Stimulated activated CD8-positive, alpha-beta memory T cell treated with anti-CD3 and anti-CD28 coated beads, Interleukin-15, amount 100 ng/mL, for 24 hours (primary cell): Measurements from ENCODE around the gene GID4.
A peak's percentile ranks its signal among the peaks of the same experiment; 100 is the strongest.

Experiments
- DNase-seq: peaks from one replicate; pipeline ENCODE4 v3.0.0-alpha.2; 2020; ENCODE audit warnings: low read depth

Gene GID4

DNA sequence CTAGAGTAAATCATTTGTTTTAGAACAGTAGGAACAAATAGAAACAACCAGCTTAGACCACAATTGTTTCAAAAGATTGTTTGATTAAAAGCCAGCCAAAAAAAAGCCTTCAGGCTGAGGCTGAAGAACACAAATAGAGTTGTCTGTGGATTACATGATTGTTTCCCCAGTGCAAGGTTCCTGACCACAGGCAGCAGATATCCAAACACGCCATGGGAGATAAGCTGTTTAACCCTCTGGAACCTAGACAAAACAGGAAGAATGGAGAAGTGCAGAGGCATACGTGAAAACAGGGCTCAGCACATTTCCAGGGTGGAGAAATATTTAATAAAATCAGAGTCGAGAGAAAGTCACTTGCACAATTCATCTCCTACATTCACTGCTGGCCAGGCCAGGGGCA, 21.2 kb upstream of the GID4 start:
- no peak for DNase-seq

DNA sequence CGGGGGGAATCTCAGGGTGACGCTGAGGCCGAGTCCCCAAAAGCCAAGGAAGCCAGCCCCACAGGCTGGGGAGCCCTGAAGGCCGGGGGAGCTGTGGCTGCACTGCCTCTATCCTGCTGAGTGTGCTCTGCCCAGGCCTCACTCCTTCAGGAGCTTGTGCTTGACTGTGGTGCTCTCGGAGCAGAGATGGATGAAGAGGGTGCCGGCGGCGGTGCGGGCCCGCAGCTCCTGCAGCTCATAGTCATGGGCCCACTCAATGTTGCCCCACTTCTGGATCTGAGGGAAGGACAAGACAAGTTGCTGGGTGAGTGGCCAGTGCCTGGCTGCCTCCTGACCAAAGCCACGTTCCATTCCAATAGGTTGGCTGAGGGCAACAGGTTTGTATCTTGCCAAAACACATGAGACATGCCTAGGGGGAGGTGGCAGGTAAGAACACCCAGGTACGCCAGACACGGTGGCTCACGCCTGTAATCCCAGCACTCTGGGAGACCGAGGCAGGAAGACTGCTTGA, 20.7 kb upstream of the GID4 start:
- DNase-seq, result no peak

GRCh38 chr17:18019838-18020154, 19.4 kb upstream of the GID4 start:
- no peak for DNase-seq

DNA sequence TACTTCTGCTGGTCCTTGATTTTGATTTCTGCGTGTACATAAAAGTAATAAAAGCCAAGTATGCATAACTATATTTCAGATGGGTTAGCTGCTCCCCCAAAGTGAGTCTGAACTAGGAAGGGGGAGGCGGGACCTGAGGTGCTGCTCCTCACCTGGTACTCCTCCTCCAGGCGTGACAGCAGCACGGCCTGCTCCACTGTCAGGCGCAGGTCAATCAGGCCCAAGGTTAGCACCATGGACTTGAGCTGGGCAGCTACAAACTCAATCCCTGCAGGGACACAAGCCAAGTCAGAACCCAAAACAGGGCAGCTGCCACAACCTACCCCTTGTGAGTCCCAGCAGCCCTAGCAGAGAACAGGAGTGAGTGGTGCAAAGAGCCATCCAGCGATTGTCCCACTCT, 18.2 kb upstream of the GID4 start:
- DNase-seq, result no peak

- DNase-seq, result no peak
These were observed 17.8 kb upstream of the GID4 start for GRCh38 chr17:18021372-18021771.

- no peak for DNase-seq
These were observed 13.8 kb upstream of the GID4 start for GRCh38 chr17:18025241-18025944.

GRCh38 chr17:18025945-18026776, 13.0 kb upstream of the GID4 start:
- no peak for DNase-seq

- no peak for DNase-seq
These were observed 11.9 kb upstream of the GID4 start for GRCh38 chr17:18027280-18027679.

- DNase-seq, result no peak
These were observed 10.9 kb upstream of the GID4 start for GRCh38 chr17:18028114-18028951.

GRCh38 chr17:18028952-18029540, 10.2 kb upstream of the GID4 start:
- no peak for DNase-seq

DNA sequence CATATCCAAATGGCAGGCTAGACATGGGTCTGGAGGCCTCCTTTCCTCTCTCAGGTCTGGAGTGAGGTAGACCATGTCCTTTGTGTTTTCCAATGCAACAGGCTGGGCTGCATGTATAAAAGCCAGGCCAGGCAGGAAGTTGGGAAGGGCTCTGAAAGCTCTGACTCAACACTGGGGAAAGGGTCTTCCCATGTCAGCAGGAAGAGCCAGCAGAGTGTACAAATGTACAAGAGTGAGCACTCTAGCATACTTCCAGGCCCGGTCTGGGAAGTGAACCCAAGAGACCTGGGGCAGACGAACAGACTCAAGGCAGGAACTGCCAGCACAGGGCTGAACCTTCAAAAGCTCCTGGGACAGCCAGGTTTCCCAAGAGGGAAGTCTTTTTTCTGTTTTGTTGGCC, 7.3 kb upstream of the GID4 start:
- DNase-seq, result no peak

GRCh38 chr17:18033442-18034099, 5.6 kb upstream of the GID4 start:
- DNase-seq, result no peak

- DNase-seq, result no peak
These were observed 3.5 kb upstream of the GID4 start for GRCh38 chr17:18035704-18036103.

DNA sequence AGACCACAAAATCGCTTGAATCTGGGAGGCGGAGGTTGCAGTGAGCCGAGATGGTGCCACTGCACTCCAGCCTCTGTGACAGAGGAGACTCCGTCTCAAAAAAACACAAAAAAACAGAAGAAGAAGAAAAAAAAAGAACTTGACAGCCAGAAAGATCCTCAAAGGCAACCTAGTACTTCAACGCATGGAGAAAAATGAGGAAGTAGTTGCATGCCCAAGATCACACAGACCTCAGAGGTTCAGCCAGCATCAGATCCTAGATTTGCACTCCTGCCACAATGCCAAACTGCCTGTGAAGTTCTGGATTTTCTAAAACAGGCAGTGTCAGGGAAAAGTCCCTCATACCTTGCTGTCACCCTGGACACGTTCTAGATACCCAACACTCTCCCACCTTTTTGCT, 1.7 kb upstream of the GID4 start:
- no peak for DNase-seq

DNA sequence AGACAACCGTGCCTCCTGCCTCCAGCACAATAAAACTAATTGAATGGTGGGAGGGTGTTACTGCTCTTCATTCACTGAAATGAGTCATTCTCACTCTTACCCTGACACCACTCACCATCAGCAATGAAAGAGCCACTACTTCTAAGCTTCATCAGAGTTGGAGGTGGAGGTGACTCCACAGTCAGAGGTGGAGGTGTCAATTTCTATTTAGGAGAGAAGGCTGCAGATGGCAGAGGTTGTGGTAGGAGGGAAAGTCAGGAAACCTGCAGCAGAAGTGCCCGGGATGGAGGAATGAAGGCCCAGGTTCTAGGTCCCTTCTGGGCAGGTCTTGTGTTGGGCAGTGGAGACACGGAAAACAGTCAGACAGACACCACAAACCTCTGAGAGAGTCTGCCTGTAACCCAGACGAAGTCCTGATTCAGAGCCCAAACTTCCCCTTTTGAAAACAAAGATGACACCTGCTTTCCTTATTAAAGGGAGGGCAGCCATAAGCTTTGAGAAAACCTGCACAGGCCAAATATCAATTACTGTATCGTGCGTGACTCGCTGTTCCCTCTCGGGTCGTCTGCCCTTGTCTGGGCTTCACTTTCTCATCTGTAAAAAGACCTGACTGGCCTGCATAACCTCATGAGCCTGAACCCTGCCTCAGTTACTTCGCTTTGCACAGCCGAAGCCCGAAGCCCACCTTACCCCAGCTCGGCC, 908 bp upstream of the GID4 start:
- no peak for DNase-seq

GRCh38 chr17:18039535-18040260, 490 bp downstream of the GID4 start:
- peak; percentile 3 for DNase-seq

- no peak for DNase-seq
These were observed 1.2 kb downstream of the GID4 start for GRCh38 chr17:18040261-18040858.

GRCh38 chr17:18041776-18042175, 2.6 kb downstream of the GID4 start:
- DNase-seq, result no peak

- DNase-seq, result no peak
These were observed 3.8 kb downstream of the GID4 start for GRCh38 chr17:18042983-18043382.

DNA sequence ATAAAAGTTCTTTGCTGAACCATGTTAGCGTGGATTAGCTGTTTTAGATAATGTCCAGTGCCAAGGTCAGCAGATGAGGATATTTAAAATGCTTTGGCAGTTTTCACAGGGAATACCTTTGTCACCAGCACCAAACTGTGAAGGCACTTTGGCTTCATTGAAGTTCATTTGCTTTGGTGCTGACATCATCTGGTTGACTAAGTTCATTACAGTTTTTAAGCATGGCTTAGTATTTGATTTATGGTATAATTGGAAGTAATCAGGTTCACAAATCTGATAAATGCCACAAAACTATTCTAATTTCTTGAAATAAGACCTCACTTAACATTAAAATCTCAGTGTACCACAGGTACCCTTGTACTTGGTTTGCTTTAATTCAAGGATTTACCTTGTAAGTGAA, 4.3 kb downstream of the GID4 start:
- no peak for DNase-seq
